ENCODE results near the gene IGSF3.

The IGSF3 gene

DNA sequence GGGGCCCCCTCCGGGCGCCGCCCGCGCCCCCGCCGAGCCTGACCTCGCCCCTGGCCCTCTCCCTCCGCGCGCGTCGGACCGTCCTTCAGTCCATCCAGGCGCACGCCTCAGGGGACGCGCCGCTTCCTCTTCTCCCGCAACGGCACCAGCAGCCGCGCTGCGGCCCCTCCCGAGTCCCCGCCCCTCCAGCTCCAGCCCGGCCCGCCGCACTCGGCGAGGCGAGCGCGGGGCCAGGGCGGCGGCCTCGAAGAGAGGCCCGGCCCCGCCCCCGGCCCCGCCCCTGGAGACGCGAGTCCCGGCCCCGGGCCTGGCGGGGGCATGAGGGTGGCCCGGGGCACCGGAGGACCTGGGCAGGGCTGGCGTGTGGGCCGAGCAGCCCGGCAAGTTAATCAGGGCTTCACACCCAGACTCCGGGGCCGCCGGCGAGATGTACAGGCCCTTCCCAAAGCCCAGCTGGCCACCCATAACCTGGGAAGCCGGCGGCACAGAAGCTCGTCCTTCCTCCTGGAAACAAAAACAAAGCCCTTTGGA is at the start of gene IGSF3:
Gene IGSF3 (minus strand): TSS at position 159 of the 531 bp plus-strand sequence. CDS start 1,407 bp downstream, outside the sequence.
- DNase-seq (ENCODE audit: low read depth, low spot score), result no peak

DNA sequence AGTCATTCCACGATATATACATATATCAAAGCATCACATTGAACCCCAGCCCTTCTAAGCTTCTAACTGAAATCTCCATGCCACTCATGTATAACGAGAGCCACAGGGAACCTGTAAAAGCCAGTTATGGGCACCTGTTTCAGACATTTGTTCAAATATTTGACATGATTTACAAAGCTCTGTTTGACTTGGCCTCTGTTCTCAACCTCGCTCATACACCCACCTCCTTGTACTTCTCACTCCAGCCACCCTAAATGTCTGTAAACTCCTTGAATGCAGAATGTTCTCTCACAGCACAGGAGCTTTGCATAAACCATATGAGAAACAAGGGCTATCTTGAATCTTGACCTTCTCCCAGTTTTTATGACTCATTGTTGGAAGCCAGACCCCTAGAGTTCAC is 49.8 kb upstream of the IGSF3 start:
- DNase-seq (ENCODE audit: low read depth, low spot score), result no peak

DNA sequence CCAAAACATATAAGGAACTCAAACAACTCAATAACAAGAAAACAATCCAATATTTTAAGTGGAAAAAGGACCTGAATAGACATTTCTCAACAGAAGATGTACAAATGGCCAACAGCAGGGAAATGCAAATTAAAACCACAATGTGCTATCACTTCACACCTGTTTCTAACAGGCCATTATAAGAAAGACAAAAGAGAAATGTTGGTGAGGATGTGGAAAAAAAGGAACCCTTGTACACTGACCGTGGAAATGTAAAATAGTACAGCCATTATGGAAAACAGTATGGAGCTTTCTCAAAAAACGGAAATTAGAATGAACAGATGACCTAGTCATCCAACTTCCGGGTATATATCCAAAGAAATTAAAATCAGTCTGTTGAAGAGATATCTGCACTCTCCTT is 48.9 kb upstream of the IGSF3 start:
- no peak for DNase-seq (ENCODE audit: low read depth, low spot score)

DNA sequence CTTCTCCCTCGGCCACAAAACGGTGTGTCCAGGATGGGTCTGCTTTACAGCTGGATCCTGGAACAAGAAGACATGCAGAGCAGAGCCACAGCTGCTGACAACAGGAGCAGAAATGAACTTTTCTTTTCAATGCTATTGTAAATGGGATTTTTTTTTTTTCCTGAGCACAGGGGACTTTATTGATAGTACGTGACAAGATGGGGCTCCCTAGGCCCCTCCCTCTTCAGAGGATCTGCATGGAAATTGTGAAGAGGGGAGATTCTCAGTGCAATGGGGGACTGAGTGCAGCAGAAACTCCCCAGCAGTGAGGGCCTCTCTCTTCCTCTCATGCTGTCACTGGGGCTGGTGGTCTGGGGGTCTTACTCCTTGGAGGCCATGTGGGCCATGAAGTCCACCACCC is 45.9 kb upstream of the IGSF3 start:
- no peak for DNase-seq (ENCODE audit: low read depth, low spot score)

DNA sequence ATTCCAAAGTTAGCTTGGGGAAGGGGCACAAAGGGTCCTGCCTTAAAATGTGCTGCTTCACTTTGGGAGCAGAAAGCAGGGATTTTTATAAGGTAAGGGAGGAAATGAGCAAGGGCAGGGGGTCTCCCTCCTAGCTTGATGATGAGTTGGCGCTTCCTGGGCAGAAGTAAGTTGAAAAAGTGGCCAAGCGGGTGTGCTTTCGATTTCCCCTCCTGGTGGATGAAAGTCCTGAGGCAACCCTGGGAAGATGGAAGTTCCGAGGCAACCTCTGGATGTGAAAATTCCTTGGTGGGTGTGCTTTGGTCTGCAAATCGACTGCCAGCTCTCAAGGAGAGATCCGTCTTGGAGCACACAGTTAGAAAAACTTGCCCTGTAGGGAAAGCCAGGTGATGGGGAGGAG is 45.0 kb upstream of the IGSF3 start:
- no peak for DNase-seq (ENCODE audit: low read depth, low spot score)

DNA sequence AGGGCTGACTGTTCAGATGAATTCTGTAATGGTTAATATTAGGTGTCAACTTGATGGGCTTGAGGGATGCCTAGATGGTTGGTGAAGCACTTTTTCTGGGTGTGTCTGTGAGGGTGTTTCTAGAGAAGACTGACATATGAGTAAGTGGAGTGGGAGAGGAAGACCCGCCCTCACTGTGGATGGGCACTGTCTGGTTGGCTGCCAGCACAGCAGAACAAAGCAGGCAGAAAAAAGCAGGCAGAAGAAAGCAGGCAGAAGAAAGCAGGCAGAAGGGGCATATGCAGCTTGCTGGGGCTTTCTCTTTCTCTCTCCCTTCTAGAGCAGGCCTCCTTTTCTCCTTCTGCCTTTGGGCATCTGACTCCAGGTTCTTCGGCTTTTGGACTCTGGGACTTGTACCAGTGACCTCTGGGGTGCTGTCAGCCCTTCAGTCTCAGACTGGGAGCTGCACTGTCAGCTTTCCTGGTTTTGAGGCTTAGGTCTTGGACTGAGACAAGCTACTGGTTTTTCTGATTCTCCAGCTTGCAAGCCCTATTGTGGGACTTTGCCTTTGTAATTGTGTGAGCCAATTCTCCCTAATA is 43.8 kb upstream of the IGSF3 start:
- DNase-seq (ENCODE audit: low read depth, low spot score), result no peak

DNA sequence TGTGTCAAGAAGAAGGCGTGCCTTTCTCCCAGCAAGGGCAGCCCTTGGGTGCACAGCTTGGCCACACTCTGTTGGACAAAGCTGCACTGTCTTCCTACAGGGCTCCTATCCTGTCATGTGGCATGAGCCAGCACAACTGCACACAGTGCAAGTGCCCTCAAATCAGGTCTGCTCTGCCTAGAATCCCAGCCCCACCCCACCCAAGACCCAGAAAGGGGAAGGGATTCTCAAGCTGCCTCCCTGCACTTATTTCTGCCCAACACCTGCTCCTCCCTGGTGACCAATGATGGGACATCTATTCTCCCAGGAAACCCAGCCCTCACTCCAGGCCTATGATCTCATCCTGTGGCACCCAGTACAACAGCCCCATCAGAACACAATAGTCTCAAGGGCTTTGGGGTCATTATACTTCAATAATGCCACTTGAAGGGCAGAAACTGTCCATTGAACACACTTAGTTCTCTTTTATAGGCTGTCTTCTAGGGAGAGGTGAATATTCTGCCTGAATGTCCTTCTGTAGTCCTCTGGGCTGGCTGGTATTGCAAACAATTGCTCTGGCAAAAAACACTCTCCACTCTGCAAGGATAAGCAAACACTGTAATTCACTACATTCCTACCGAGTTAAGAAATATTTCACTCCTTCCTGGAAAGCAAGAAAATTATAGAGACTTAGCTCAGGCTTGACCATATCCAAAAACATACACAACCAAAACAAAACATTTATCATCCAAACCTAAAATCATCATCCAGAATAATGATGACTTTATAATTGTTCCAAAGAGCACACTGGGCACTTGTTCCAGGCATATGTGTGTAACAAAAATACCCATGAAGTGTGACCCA is 43.1 kb upstream of the IGSF3 start:
- no peak for DNase-seq (ENCODE audit: low read depth, low spot score)

DNA sequence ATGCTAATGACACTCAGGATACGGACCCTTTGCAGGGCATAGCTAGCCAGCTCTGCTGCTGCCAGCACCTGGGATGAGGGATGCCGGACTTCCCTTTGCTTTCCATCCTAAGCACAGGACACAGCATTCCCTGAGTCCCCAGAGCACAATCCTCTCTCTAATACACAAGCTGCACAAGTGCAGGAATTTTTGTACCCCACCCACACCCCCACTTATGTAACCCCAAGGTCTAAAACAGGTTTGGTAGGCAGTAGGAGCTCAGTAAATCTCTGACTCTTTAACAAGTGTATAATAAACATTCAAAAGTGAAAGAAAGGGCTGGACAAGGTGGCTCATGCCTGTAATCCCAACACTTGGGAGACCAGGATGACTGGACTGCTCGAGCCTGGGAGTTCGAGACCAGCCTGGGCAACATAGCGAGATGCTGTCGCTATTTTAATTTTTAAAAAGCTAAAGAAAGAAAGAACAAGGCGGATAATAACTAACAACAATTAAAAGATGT is 42.2 kb upstream of the IGSF3 start:
- no peak for DNase-seq (ENCODE audit: low read depth, low spot score)

DNA sequence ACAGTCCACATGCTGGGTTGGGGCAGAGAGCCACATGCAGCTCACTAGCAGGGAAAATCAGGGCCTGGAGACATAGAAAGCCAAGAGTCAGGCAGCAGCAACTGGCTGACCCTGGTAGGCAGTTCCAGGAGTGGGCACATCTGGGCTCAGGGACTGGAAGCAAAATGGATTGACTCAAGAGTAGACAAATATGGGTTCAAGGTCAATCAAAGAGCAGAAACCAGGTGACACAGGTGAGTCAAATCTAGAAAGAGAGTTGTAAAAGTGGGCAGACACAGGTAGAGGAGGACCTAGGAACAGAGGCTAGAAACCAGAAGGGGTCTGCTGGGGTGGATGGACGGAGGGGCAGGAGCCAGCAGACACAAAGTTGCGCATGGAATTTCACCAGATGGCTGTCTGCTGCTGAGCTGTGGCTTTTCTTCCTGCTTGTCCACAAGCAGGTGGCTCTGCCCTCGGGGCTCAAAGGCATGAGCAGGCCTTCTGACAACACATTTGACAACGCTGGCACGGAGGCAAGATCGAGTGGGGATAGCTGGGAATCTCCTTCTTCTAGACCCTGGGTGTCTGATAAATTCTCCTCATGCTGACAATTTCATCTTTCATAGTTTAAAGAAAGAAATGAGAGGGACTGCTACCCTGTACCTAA is 40.8 kb upstream of the IGSF3 start:
- no peak for DNase-seq (ENCODE audit: low read depth, low spot score)

DNA sequence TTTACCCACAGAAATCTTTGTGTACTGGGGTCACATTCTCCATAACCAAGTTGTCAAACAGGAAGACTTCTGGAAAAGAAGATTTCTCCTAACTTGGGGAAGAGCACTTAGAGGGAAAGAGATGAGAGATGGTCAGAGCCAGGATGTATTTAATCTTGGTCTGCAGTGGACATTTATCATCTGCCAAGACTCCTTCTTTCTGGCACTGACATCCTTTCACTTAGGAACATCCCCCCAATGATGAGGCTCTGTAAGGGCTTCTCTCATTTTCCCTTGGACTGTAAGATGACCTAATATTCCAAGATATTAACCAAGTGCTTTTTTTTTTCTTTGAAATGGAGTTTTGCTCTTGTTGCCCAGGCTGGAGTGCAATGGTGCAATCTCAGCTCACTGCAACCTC is 39.3 kb upstream of the IGSF3 start:
- DNase-seq (ENCODE audit: low read depth, low spot score), result no peak

DNA sequence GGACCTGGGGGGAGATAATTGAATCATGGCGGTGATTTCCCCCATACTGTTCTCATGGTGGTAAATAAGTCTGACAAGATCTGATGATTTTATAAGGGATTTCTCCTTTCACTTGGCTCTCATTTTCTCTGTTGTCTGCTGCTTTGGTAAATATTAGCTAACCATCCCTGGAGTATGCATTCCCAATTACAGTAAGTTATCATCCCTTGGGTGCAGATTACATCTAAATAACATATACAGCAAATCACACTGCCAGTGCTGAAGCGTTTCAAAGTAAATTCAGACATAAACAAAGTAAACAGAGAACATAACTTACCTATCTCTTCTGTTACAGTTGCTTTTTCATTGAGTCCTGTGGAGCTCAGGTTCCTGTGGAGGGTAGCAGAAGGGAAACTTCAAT is 38.6 kb upstream of the IGSF3 start:
- DNase-seq (ENCODE audit: low read depth, low spot score), result no peak

DNA sequence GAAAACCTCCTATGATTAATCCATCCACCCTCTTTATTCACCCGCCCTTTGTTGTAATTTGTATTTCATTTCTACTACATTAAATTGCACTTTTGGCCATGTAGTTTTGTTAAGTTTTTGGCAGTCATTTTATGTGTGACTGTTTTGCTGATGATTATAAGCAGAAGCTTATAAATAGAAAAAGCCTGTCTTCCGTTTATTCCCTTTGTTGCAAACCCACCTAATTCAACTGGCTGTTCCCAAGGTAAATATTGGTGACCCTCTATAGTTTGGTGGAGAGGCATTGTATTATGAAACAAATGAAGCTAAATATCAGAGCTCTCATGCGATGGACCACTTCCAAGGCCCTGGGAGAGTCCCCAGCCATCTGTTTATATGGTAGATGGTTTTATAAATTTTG is 36.7 kb upstream of the IGSF3 start:
- DNase-seq (ENCODE audit: low read depth, low spot score), result no peak

DNA sequence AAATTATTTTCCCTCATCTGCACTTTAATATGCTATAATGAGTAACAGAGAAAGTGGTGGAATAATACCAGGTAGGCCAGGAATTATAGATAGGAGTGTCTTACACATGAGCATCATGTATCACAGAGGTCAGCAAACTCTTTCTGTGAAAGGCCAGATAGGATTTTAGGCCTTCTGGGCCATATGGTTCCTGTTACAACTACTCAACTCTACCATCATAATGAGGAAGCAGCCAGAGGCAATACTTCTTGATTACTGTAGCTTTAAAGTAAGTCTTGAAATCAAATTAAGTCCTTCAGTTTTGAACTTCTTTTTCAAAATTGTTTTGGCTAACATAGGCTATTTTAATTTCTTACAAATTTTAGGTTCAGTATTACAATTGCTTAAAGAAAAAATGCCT is 32.1 kb upstream of the IGSF3 start:
- DNase-seq (ENCODE audit: low read depth, low spot score), result no peak

DNA sequence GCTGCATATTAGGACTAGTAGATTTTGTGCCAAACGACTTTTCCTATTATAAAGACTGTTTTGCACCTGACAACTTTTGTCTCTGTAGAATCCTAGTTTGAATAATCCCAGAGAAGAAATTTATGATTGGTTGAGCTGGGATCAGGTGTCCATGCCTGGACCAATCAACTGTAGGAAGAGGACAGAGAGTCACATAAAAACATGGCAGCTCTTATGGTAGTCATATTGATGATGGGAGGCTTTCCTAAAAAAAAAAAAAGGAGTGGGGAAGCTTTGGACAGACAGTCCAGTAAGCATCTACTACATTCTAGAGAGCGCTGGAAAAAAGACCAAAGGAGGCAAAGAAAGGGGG is 30.7 kb upstream of the IGSF3 start:
- DNase-seq (ENCODE audit: low read depth, low spot score), result no peak

DNA sequence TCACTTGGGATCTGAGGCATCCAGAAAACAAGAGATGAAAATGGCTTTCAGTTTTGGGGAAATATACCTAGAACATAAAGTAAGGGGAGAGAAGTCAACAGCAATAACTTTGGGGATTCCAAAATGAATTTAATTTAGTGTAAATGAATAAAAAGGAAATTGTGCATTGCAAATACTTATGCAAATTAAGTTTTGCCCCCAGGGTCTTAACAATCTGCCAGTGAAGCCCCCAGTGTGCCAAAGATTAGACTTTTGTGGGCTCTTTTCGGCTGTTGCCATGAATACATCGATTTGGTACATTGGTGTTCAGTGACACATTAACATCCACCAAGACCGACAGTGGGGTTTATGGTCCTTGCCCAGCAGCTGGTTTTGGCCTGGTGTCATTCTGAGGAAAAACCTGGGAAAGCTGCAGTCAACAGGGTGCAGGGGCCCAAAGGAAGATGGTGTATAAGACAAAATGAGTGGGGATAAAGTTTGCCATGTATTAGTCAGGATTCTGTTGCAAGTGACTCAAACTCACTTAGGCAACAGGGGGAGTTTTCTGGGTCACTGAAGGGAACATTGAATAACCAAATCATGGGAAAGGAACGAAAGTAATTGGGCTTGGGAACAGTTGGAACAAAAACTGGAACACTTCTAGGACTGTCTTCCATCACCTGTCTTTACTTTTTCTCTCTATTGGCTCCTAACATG is 30.2 kb upstream of the IGSF3 start:
- no peak for DNase-seq (ENCODE audit: low read depth, low spot score)

DNA sequence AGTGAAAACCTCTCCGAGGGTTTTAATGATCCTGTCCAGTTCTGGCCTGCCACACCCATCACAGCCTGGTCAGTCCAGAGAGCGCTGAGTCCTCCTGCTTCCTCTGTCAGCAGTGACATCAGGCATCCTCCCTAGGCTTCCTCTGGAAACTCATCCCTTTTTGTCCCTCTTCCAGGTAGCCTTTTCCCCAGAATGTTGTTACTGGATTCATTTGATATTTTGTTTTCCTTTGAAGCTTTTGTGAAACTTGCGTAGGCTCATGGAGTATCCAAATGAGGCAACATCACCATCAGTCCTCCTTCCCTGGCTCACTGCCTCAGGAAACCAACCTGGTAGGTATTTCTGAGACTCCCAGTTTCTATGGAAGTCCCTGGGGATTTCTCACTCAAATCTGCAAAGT is 27.0 kb upstream of the IGSF3 start:
- no peak for DNase-seq (ENCODE audit: low read depth, low spot score)

DNA sequence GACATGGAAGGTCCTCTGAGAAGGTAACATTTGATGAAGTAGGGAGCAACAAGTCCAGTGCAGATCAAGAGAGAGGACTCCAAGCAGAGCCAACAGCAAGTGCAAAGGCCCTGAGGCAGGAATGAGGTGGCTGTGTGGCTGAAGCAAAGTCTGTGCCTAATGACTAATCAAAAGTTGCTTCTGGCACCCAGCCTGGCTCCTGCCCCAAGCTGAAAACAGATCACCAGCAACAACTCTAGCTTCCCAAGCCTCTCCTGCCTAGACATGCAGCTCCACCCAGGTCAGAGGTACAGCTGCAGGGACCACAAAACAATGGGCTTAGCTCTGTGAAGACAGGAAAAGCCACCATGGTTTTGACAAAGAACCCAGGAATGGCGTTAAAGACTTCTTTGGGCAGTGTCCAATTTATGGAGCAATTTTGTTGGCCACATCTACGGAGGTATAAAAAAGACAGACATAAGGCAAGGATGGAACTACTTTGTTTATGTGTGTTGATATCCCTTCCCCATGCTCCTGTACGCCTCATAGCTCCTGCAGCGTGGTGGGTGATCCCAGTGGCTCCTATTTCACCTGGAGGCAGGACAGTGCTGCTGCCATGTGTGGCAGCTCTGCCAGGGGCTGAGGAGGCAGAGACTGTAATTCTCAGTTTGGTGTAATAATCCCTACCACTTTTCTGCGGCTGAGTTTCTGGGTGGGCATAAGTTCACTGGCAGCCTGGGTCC is 26.4 kb upstream of the IGSF3 start:
- no peak for DNase-seq (ENCODE audit: low read depth, low spot score)

DNA sequence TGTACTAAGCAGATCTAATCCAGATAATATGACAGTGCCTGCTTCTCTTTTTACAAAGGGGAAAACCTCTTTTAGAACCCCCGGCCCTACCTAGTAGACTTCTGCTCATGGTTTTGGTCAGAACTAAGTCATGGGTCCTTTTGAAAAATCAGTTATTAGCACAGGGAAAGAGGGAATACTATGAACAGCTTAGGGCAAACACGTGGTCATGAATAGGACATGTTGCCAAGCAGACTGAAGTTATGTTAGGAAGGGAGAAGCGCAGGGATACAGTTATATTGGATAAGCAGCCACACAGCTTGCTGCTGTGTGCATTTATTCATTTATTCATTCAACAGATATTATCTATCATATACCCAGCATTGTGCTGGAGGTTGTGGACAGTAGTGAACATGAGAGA is 25.3 kb upstream of the IGSF3 start:
- no peak for DNase-seq (ENCODE audit: low read depth, low spot score)

DNA sequence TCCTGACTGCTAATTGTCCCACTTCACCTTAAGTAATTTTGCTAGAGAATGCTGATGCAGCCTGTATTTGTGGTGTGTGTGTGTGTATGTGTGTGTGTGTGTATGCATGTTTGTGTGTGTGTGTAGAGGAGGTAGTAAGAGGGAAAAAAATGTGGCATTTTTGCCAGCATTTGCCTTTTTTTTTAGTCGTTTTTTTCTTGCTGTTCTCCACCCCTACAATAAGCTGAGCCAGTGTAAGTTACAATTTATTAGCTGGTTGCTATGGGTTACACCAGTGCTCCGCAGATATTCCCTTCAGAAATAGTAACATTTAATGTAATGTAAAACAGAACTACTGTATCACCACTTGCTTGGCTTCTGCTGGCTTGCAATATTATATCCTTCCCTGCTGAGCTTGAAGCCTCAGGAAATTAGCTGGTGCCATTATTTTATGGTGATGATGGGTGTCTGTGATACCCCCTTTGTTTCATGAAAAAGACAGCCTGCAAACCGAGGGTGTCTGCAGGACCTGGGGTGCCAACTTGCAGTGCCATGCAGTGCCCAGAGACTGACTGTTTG is 23.4 kb upstream of the IGSF3 start:
- DNase-seq (ENCODE audit: low read depth, low spot score), result no peak

DNA sequence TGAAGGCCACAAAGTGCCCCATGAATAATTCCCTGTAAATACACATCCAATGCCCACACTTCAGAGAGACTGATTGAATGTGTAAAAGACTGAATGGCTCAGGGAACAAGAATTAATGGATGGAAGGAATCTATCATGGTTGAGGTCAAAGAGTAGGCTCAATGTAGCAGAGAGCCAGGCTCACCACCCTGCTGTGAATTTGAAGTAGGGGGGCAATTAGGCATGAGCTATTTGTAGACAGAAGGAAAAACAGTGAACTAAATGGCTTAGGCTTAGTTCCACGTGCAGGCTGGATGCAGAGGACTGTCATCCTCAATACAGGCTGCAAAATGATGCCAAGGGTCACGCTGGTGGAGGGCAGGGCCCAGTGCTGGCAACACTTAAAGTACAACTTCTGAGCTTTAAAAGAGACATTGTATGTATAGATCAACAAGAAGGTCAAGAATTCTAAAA is 22.9 kb upstream of the IGSF3 start:
- no peak for DNase-seq (ENCODE audit: low read depth, low spot score)
